NOMO-1 (cell line): ENCODE measurements around the gene CYP2E1.
"Not testable (repeated sequence)": the region's sequence is repeated elsewhere in the genome, so short reads cannot be mapped to it uniquely, and the experiment has no call there.

Experiments
- DNase-seq, 2 experiments: peaks; one replicate each; lab custom pipeline; 2025; ENCODE audit not compliant: unreplicated experiment in 2 of 2; lab: John Stamatoyannopoulos, UW

CYP2E1 gene

GRCh38 chr10:133568831-133569527 is 41.8 kb downstream of the CYP2E1 start:
- DNase-seq: not testable (repeated sequence)

- DNase-seq: not testable (repeated sequence)
Measured at GRCh38 chr10:133569801-133570200, 42.6 kb downstream of the CYP2E1 start.

- not testable (repeated sequence) for DNase-seq
Measured at GRCh38 chr10:133572055-133572454, 44.9 kb downstream of the CYP2E1 start.

GRCh38 chr10:133573460-133573859 is 46.3 kb downstream of the CYP2E1 start:
- peak in 1 of 2 experiments; percentile 1 for DNase-seq

- not testable (repeated sequence) for DNase-seq
Measured at GRCh38 chr10:133577037-133577436, 49.9 kb downstream of the CYP2E1 start.
